ENCODE data around the gene FGF23.
"Not testable (repeated sequence)": the region's sequence is repeated elsewhere in the genome, so short reads cannot be mapped to it uniquely, and the experiment has no call there.

Gene FGF23

DNA sequence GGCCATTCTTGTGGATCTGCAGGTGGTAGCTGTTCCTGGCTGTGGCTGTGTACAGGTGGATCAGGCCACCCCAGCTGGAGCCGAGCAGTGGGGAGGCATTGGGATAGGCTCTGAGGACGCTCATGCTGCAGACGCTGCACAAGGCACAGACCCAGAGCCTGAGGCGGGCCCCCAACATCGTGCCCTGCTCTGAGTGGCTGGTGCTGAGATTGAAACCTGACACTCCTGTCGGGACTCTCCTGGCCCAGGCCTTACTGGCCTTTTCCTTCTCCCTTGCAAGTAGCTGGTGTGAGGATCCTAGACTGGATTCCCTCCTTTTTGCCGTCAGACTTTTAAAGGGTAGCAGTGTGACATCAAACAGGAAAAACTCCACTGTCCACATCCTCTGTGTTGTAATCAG, at the start of gene FGF23:
FGF23 (minus strand) TSS at position 308 of the 400 bp plus-strand sequence; CDS start at position 178, 130 bp downstream.
- in situ Hi-C loops (cut with HindIII; ENCODE audit: low sequenced_read_pairs) = no loop called here

DNA sequence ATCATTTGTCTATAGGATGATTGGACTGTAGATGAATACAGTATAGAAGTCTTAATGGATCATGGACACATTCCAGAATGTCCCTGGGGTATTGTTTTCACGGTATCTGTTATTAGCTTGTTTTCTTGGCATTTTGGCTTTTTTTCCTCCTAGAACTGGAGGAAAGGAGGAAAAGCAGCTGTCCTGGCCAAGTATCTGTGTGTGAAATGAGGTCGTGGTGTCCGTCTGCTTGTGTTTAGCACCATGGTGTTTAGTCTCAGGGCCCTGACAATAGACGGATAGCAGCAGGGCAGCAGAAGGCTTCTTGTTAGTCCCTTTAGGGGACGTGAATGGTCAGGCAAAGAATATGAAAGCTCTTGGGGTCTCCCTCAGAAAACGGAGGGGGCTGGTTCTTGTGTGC, 44.9 kb upstream of the FGF23 start:
- in situ Hi-C loops (cut with HindIII; ENCODE audit: low sequenced_read_pairs) = no loop called here

DNA sequence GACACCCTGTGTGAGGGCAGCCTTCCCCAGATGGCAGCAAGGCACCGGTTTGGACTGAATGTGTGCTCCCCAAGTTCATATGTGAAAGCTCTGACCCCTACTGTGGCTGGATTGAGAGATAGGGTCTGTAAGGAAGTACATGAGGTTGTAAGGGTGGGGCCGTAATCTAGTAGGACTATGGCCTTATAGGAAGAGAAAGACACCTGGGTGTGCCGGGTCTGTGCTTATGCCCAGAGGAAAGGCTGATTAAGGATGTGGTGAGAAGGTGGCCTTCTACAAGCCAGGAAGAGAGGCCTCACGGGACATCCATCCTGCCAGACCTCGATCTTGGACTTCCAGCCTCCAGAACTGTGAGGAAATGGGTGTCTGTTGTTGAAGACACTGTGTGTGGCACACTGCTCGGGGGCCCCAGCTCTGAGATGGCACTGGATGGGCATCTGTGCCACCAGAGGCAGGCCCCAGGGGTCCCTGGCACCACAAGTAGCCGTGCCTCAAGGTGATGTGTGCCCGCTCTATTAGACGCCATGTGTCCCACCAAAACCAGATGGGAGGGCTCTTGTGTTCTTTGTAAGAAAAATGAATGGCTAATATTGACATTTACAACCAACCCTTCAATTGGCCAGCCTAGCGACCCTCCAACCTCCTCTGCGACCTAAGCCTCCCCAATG, 44.1 kb upstream of the FGF23 start:
- in situ Hi-C loops (cut with HindIII; ENCODE audit: low sequenced_read_pairs) = no loop called here

DNA sequence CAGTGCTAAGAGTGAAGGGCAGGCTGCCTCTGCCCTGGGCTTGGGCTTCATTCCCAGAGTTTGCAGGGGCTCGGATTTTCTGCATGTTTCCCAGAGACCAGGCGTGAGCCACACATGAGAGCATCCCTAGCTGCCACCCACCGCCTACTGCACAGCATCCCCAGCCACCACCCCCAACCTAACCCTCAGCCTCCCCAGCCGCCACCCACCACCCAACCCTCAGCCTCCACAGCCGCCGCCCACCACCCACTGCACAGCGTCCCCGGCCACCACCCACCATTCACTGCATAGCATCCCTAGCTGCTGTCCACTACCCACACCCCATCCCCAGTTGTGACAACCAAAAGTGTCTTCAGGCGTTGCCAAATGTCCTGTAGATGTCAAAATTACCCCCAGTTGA, 43.5 kb upstream of the FGF23 start:
- in situ Hi-C loops (cut with HindIII; ENCODE audit: low sequenced_read_pairs) = no loop called here

DNA sequence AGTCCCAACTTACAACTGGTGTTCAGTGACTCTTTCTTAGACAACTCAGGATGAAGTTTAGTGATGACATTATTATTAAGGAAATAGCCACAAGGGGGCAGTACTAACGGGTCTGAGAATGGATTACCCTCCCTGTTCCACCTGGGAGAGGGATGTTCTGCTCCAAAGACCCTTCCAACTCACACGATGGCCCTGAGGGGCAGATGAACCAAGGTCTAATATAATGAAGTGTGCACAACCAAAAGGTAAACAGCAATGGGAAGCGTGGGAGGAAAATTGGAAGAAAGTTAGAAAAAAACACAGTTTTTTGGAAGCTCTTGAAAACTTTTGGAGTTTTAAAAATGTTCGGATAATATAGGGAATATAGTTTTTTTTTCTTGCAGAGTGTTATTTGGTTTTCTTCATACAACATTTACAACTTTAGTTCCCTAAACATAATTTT, 42.1 kb upstream of the FGF23 start:
- in situ Hi-C loops (cut with HindIII; ENCODE audit: low sequenced_read_pairs) = no loop called here

DNA sequence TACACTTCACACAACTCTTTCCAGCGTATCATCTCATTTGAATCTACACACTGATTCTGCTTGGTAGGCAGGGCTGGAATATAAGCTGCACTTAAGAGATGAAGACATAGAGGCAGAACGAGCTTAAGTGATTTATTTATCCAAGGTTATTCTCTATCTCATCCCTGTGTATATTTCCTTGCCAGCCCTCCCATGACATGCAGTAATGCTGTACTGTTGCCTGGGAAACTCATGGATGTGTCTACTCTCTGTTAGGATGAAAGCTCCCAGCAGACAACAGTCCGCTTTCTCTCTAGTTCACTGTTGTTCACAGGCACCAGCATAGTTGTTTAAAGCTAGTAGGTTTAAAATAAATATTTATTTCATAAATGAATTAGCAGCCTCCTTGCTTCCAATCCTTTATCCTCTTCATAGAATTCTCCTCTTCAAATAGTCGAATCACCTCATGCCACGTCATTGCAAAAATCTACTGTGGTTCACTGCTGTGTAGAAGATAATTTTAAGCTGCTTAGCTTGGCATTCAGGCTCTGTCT, 40.7 kb upstream of the FGF23 start:
- in situ Hi-C loops (cut with HindIII; ENCODE audit: low sequenced_read_pairs) = no loop called here

DNA sequence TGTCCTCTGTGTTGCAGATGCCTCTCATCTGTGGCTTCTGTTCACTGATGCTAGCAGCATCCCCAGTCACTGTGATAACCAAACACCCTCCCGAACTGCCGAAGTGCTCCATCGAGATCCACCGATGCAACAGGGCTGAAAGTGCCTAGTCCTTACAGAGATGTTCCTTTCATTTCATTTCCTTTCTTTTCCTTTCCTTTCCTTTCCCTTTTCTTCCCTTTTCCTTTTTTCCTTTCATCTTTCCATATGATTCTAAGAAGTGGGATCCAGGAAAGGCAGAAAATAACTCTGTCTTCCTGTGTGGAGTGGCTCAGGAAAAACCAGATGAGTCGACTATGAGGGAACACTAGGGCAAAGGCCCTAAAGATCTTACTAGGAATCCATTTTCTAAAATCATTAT, 39.4 kb upstream of the FGF23 start:
- in situ Hi-C loops (cut with HindIII; ENCODE audit: low sequenced_read_pairs) = no loop called here

DNA sequence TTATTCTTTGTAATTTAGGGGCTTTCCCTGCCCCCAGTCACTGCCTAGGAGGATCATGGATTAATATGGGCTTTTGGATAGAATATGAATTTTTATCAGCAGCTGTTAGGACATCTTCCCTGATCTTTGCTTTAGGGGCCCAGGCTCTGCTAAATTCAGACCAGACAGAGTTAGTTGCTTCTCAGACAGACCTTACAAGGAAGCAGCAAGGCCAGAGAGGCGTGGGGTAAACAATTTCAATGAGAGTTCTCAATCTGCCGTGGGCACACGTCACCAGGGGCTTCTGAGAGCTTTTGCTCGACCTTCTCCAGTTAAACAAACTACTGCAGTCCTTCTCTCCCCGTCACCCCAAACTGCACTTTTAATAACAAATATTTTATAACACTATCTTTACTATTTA, 38.4 kb upstream of the FGF23 start:
- in situ Hi-C loops (cut with HindIII; ENCODE audit: low sequenced_read_pairs) = no loop called here

DNA sequence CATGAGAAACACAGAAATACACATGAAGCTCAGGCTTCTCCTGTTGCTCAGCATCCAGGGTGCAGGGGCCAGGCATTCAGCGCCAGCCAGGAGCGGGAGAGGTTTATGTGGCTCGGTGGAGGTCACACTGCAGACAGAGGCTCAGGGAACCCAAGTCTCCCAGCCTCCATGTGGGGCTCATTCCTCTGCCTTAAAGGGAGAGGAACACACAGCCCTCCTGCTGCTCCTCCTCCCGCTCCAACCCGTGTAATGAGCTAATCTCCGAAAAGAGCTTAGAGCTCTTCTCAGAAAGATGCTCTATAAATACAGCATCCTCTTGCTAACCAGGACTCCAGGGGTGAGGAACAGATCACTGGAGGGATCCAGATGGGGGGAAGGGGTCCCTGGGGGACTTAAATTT, 37.9 kb upstream of the FGF23 start:
- in situ Hi-C loops (cut with HindIII; ENCODE audit: low sequenced_read_pairs) = no loop called here

DNA sequence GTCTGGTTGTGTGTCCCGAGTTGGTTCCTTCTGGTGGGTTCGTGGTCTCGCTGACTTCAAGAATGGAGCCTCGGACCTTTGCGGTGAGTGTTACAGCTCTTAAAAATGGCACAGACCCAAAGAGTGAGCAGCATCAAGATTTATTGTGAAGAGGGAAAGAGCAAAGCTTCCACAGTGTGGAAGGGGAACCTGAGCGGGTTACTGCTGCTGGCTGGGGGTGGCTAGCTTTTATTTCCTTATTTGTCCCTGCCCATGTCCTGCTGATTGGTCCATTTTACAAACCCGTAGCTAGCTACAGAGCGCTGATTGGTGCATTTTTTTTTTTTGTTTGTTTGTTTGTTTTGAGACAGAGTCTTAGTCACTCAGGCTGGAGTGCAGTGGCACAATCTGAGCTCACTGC, 36.8 kb upstream of the FGF23 start:
- in situ Hi-C loops (cut with HindIII; ENCODE audit: low sequenced_read_pairs) = no loop called here

DNA sequence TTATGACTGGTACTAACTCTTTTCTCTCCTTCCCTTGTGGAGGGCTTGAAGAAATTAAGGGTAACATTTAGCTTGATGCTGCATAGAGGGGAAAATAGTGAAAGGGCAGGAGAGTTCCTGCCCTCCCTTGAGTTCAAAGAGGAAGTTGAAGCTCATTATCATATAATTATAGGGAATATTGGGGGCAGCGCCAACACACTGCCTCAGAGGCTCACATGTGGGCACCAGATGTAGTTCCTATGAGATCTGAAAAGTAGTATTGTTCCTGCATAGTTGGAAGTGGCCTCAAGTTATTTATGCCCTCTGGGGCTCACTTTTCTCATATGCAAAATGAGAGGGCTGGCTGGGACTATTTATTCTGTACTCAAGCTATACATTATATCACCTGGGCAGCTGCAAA, 33.0 kb upstream of the FGF23 start:
- in situ Hi-C loops (cut with HindIII; ENCODE audit: low sequenced_read_pairs) = no loop called here

DNA sequence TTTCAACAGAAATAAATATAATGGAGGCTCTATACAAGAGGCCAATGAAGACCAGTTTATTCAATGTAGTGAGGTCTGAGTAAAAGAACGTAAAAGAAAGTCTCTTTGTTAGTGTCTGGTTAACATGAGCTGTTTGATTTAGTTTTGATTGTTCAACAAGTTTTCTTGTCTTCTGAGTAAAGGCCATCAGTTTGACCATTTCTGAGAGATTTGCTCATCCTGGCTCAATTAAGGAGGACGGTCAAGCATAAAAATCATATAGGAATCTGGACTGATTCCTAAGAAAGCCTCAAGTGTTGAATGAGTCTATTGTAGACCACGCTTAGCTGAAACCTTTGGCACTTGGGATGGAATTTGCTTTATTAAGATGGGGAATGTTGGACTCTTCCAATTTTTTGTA, 32.5 kb upstream of the FGF23 start:
- in situ Hi-C loops (cut with HindIII; ENCODE audit: low sequenced_read_pairs) = no loop called here

DNA sequence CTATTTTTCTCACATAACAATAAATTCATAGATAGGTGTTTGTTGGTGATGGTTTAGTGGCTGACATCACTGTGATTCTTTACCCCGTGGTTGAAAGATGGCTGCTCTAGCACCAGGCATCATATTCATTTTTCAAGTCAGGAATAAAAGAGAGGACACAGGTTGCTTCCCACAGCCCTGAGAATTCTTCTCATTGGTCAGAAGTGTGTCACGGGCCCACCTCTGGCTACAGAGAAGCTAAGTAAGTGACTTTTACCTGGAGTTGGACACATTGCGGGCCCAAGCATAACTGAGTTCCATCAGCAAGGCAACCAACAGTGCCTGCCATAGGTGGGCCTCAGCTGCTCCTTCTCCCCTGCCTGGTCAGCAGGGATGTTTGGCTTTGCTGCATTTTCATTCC, 27.6 kb upstream of the FGF23 start:
- in situ Hi-C loops (cut with HindIII; ENCODE audit: low sequenced_read_pairs) = no loop called here

DNA sequence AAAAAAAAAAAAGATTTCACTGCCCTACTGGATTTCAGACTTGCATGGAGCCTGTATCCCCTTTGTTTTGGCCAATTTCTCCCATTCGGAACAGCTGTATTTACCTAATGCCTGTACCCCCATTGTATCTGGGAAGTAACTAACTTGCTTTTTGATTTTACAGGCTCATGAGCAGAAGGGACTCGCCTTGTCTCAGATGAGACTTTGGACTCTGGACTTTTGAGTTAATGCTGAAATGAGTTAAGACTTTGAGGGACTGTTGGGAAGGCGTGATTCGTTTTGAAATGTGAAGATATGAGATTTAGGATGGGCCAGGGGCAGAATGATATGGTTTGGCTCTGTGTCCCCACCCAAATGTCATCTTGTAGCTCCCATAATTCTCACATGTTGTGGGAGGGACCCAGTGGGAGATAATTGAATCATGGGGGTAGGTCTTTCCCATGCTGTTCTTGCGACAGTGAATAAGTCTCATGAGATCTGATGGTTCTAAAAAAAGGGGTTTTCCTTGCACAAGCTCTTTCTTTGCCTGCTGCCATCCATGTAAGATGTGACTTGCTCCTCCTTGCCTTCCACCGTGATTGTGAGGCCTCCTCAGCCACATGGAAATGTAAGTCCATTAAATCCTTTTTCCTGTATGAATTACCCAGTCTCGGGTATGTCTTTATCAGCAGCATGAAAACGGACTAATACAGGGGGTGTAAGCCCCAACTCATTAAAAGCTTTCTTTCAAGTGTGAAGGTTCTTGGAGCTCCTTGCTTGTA, 25.5 kb upstream of the FGF23 start:
- in situ Hi-C loops (cut with HindIII; ENCODE audit: low sequenced_read_pairs) = not testable (repeated sequence)

DNA sequence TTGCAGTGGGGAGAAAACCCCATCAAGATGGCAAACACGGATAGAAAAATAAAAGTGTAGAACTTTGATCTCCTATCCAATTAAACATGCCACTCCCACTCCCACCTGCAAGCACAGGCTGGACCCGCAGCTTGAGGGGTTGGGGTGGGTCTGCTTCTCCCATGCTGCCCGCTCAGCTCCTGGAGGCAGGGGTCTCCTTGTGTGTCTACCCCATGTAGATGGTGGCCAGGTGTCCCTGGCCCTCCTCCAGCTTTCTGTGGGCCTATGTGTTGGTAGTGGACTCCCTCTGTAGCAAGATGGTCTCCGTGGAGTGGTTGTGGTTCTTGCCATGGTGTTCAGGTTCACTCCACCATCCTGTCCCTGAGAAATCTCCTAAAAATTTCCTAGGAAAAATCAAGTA, 23.5 kb upstream of the FGF23 start:
- in situ Hi-C loops (cut with HindIII; ENCODE audit: low sequenced_read_pairs) = no loop called here

DNA sequence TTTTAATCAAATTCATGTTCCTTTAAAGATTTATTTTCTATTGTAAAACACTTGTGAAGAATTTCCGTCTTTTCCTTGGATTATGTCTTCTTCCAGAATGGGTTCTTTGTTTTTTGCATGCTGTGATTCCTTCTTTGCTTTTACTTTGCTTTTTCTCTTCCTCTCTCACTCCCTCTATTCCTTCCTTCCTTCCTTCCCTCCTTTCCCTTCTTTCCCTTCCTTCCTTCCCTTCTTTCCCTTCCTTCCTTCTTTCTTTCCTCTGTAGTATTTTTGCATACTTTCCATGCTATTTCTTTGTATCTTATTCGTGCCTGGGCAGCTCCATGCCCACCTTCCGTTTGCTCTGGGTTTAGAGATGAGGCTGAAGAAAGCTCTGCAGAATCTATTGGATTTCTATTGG, 21.6 kb upstream of the FGF23 start:
- in situ Hi-C loops (cut with HindIII; ENCODE audit: low sequenced_read_pairs) = no loop called here

DNA sequence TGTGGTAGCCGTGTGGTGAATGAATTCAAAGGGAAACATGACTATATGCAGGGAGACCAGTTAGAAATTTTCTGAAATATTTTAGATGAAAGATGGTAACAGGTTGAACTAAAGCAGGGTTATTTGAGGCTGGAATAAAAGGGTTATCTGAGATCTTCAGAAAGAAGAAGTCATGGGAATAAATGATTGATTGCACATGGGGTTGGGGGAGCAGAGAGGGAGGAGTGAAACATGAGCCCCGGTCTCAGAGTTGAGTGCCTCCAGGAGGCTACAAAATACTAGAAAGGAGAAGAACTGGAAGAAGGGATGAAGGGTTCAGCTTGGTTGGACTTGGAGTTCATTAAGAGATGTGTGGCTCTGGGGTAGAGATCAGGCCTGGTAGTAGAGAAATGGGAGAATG, 16.3 kb upstream of the FGF23 start:
- in situ Hi-C loops (cut with HindIII; ENCODE audit: low sequenced_read_pairs) = no loop called here

DNA sequence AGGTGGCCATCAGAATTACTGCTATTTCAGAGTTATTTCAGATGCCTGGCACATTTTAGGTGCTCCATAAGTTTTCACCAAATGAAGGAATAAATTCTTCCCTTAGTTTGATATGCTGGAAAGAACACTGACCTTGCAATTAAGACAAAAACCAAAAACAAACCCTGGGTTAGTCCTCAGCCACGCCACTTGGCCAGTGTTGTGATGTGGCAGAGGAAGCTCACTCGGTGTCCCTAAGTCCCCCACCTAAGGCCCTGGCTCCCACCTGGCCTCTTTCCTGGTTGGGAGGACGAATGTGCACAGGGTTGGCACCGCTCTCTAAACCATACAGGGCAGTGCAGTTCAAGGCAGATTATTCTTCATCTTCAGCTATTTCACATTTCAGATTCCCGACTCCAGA, 13.7 kb upstream of the FGF23 start:
- in situ Hi-C loops (cut with HindIII; ENCODE audit: low sequenced_read_pairs) = no loop called here

DNA sequence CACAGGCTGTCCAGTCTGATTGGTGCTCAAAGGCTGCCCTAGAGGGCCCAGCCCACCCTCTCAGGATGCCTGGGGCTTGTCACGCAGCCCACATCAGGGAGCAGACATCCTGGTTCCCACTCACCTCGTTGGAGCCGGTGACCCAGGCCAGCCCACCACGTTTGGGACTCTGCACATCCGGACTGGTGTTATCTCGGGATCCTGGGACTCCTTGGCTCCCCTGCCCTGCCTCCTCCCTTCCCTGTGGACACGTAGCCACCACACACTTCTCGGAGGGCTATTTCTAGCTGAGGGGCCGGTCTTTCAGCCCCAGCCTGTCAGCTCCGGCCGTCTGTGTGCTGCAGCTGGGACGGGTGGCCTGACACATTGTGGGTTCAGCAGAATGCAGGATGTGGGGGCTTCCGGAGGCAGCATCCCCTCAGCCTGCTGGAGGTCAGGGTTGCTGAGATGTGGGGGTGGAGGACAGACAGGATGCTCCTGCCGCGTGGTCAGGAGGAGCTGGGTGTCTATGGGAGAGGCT, 12.8 kb upstream of the FGF23 start:
- in situ Hi-C loops (cut with HindIII; ENCODE audit: low sequenced_read_pairs) = no loop called here

DNA sequence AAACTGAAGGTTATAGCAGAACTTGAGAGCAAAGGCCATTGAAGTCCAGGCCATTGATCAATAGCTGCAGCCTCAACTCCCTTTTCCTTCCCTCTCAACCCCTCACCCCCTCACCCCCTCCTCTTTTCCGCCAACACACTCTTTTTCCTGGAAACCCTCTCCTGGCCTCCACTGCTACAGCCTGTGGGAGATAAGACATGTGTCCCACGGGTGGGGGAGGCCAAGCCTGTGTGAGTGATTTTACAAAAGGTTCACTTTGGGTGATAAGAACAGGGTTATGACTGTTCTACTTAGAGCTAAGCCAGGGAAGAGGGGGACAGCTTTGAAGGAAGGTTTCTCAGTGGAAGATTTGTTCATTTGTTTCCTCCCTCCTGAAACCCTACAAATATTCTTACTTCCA, 9.2 kb upstream of the FGF23 start:
- in situ Hi-C loops (cut with HindIII; ENCODE audit: low sequenced_read_pairs) = no loop called here

DNA sequence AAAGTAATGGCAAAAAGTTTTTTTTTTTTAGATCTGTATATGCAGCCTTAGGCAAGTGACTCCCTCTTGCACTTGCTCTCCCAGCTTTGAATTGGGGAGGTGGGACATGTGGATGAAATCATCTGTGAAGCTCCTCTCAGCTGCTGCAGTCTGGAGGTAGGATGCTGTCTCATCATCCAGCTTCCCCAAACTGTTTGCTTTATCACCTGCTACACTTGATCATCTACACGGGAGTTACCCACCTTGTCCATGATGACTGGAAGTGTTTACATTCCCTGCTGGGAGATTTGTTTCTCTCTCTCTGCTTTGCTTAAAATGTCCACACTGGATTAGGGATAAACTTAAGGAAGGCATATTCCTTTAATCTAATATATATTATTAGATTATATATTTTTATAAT, 8.5 kb upstream of the FGF23 start:
- in situ Hi-C loops (cut with HindIII; ENCODE audit: low sequenced_read_pairs) = no loop called here

DNA sequence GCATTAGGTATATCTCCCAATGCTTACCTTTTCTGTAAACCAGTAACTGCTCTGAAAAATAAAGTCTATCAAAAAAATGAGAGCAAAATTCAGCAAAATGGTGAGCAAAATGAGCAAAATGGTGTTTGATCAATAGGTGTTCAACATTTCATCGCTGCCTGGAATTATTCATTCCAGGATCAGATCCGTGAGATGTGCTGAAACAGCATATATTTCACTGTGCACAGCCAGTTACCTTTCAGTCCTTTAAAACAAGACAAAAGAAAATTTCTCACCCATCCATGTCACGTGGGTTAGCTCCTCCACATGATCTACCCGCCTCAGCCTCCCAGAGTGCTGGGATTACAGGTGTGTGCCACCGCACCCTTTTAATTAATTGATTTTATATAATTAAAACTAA, 8.1 kb upstream of the FGF23 start:
- in situ Hi-C loops (cut with HindIII; ENCODE audit: low sequenced_read_pairs) = no loop called here
